Measurements from ENCODE around the gene RABGAP1L.

- TF ChIP-seq CTCF (optimal IDR thresholded peaks at IDR 0.05 in 1 of 3, IDR thresholded peaks at IDR 0.05 in 1 of 3, conservative IDR thresholded peaks at IDR 0.05 in 1 of 3; ENCODE audit: extremely low read depth in 1 of 3, insufficient read depth in 2 of 3, low read length in 3 of 3) (no peak), EZH2 (IDR thresholded peaks at IDR 0.05; ENCODE audit: low read length) (no peak)
Observed at GRCh38 chr1:174159252-174160108, at the start of gene RABGAP1L.

Data from keratinocyte (primary cell).